WTC11 (cell line): ENCODE measurements around the gene REEP3. TPM values are rescaled to one million over a fixed set of nuclear protein-coding genes. Genes with fewer than 3 reads are reported as not detected.

Source experiments
- ATAC-seq: fragments of 200-7000 bp; cut with Tn5 transposase; 2 replicates; pipeline ENCODE4 v1.10.0; 2021; ENCODE audit warnings: mild to moderate bottlenecking, moderate library complexity
- CTCF ChIA-PET: fragments of 300-600 bp; sonication (Branson Sonifier 250); formaldehyde crosslinking; loops from one replicate; lab custom pipeline; 2021; ENCODE audit warnings: antibody characterized with exemption; lab: Charles Lee
- POLR2A ChIA-PET: fragments of 350-600 bp; sonication (Branson Sonifier 250); formaldehyde crosslinking; loops from one replicate; lab custom pipeline; 2021; ENCODE audit warnings: antibody characterized with exemption; lab: Charles Lee
- DNase-seq: peaks from one replicate; pipeline ENCODE4 v3.0.0; 2021; ENCODE audit warnings: low spot score
- H3K27ac Mint-ChIP-seq: 2 replicates; pipeline ENCODE4 v1.8.0; 2021; ENCODE audit warnings: mixed read lengths
- H3K27me3 Mint-ChIP-seq: 2 replicates; pipeline ENCODE4 v1.8.0; 2021; ENCODE audit warnings: low read depth, mild to moderate bottlenecking, moderate library complexity, mixed read lengths
- H3K36me3 Mint-ChIP-seq: 2 replicates; pipeline ENCODE4 v1.8.0; 2021; ENCODE audit warnings: mixed read lengths
- H3K4me1 Mint-ChIP-seq: 2 replicates; pipeline ENCODE4 v1.8.0; 2022; ENCODE audit warnings: mixed read lengths
- H3K4me3 Mint-ChIP-seq: 2 replicates; pipeline ENCODE4 v1.8.0; 2021; ENCODE audit warnings: mild to moderate bottlenecking, moderate library complexity, mixed read lengths
- H3K9me3 Mint-ChIP-seq: 2 replicates; pipeline ENCODE4 v1.8.0; 2021; ENCODE audit warnings: mixed read lengths
- CTCF ChIP-seq: fragments of 200-600 bp; IDR thresholded peaks from 2 replicates; pipeline ENCODE4 v1.8.0; 2022; ENCODE audit warnings: antibody characterized with exemption
- ESRRA ChIP-seq: sonication (generic); formaldehyde crosslinking; IDR thresholded peaks from 2 replicates; pipeline ENCODE4 v1.8.1; 2022; ENCODE audit warnings: mild to moderate bottlenecking, missing genetic modification reagents, borderline replicate concordance
- HMGXB4 ChIP-seq: sonication (generic); formaldehyde crosslinking; IDR thresholded peaks from 2 replicates; pipeline ENCODE4 v1.8.1; 2023; ENCODE audit warnings: mild to moderate bottlenecking, moderate library complexity, missing genetic modification reagents
- JUN ChIP-seq: sonication (generic); formaldehyde crosslinking; IDR thresholded peaks from 2 replicates; pipeline ENCODE4 v1.8.0; 2023; ENCODE audit warnings: mild to moderate bottlenecking, missing genetic modification reagents
- NFATC4 ChIP-seq: fragments of 250-450 bp; sonication (Bioruptor Pico); IDR thresholded peaks from 2 replicates; pipeline ENCODE4 v1.9.0; 2021; ENCODE audit warnings: mild to moderate bottlenecking
- OVOL2 ChIP-seq: fragments of 250-450 bp; sonication (Bioruptor Pico); IDR thresholded peaks from 2 replicates; pipeline ENCODE4 v1.9.0; 2021; ENCODE audit warnings: mild to moderate bottlenecking, borderline replicate concordance
- PRRX2 ChIP-seq: fragments of 250-450 bp; sonication (Bioruptor Pico); IDR thresholded peaks from 2 replicates; pipeline ENCODE4 v1.8.0; 2021; ENCODE audit warnings: mild to moderate bottlenecking
- SOX15 ChIP-seq: fragments of 250-450 bp; sonication (Bioruptor Pico); IDR thresholded peaks from 2 replicates; pipeline ENCODE4 v1.9.0; 2021; ENCODE audit warnings: mild to moderate bottlenecking
- SP1 ChIP-seq: sonication (generic); formaldehyde crosslinking; conservative IDR thresholded peaks from 2 replicates; pipeline ENCODE4 v1.8.1; 2022; ENCODE audit warnings: missing genetic modification reagents
- ZNF121 ChIP-seq: sonication (generic); formaldehyde crosslinking; IDR thresholded peaks from 2 replicates; pipeline ENCODE4 v1.8.0; 2023; ENCODE audit warnings: missing genetic modification reagents
- ZNF219 ChIP-seq: sonication (generic); formaldehyde crosslinking; IDR thresholded peaks from 2 replicates; pipeline ENCODE4 v1.8.0; 2023; ENCODE audit warnings: missing genetic modification reagents, mild to moderate bottlenecking, borderline replicate concordance
- ZNF396 ChIP-seq: fragments of 250-450 bp; sonication (Bioruptor Pico); IDR thresholded peaks from 2 replicates; pipeline ENCODE4 v1.8.0; 2021; ENCODE audit warnings: mild to moderate bottlenecking, moderate library complexity, borderline replicate concordance
- total RNA-seq: library from RNA; stranded (reverse); gene quantifications from 3 replicates; pipeline ENCODE4 v1.2.3, GENCODE V29; 2021
- TF ChIP-seq, protein P1 (sequence below): sonication (generic); formaldehyde crosslinking; IDR thresholded peaks from 2 replicates; pipeline ENCODE4 v1.8.0; 2022; ENCODE audit warnings: mild to moderate bottlenecking, missing genetic modification reagents
- TF ChIP-seq, protein P2 (sequence below): fragments of 250-450 bp; sonication (Bioruptor Pico); IDR thresholded peaks from 2 replicates; pipeline ENCODE4 v1.8.0; 2021; ENCODE audit warnings: mild to moderate bottlenecking
- TF ChIP-seq, protein P3 (sequence below): sonication (generic); formaldehyde crosslinking; IDR thresholded peaks from 2 replicates; pipeline ENCODE4 v1.8.0; 2022; ENCODE audit warnings: mild to moderate bottlenecking, missing genetic modification reagents
- TF ChIP-seq, protein P4 (sequence below): sonication (generic); formaldehyde crosslinking; IDR thresholded peaks from 2 replicates; pipeline ENCODE4 v1.8.1; 2023; ENCODE audit warnings: mild to moderate bottlenecking, missing genetic modification reagents, borderline replicate concordance
- TF ChIP-seq, protein P5 (sequence below): sonication (generic); formaldehyde crosslinking; IDR thresholded peaks from 2 replicates; pipeline ENCODE4 v1.8.1; 2023; ENCODE audit warnings: mild to moderate bottlenecking, missing genetic modification reagents, moderate library complexity
- TF ChIP-seq, protein P6 (sequence below): sonication (generic); formaldehyde crosslinking; IDR thresholded peaks from 2 replicates; pipeline ENCODE4 v1.8.1; 2022; ENCODE audit warnings: low read depth, mild to moderate bottlenecking, moderate library complexity, missing genetic modification reagents, borderline replicate concordance

The REEP3 gene
- total RNA-seq, 1 experiment from 2014 or later: 18.5 TPM

DNA sequence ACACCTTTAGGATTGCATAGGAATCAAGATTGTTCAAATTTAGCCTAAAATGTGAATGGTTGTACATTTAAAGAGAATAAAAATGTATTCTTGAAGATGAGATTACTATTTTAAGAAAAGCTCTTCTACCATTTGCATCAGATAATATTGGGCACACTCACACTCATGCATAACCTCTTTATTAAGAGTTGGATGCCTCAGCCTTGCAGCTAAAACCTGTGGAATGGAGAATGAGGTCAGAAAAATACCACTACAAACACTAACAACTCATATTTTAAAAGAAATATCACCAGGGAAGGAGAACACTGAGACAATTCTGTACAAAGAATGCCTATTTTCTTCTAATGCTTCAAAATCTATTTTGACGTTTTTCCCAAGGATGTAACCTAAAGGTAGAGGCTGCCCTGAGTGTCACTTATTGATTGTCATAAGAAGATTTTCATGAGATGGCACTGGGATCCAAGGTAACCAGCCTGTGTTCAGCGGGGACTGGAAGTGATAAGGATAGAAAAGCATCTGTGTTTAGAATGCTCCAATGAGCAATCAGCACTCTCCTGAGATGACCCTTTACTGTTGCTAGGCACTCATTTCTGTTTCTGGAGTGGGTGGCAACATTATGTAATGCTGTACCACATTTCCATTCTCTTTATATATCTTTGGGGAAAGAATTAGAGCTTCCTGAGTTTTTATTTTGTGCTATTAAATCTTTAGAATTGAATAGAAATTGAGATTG lies 26.6 kb downstream of the REEP3 start (continued):
- TF ChIP-seq ESRRA: no peak
- TF ChIP-seq, protein P1, sequence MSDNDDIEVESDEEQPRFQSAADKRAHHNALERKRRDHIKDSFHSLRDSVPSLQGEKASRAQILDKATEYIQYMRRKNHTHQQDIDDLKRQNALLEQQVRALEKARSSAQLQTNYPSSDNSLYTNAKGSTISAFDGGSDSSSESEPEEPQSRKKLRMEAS: no peak
- TF ChIP-seq NFATC4 (CRISPR knock-in tag): no peak
- TF ChIP-seq ZNF219: no peak
- TF ChIP-seq, protein P2, sequence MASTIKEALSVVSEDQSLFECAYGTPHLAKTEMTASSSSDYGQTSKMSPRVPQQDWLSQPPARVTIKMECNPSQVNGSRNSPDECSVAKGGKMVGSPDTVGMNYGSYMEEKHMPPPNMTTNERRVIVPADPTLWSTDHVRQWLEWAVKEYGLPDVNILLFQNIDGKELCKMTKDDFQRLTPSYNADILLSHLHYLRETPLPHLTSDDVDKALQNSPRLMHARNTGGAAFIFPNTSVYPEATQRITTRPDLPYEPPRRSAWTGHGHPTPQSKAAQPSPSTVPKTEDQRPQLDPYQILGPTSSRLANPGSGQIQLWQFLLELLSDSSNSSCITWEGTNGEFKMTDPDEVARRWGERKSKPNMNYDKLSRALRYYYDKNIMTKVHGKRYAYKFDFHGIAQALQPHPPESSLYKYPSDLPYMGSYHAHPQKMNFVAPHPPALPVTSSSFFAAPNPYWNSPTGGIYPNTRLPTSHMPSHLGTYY: no peak
- TF ChIP-seq, protein P3, sequence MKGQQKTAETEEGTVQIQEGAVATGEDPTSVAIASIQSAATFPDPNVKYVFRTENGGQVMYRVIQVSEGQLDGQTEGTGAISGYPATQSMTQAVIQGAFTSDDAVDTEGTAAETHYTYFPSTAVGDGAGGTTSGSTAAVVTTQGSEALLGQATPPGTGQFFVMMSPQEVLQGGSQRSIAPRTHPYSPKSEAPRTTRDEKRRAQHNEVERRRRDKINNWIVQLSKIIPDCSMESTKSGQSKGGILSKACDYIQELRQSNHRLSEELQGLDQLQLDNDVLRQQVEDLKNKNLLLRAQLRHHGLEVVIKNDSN (CRISPR knock-in tag): no peak
- TF ChIP-seq CTCF: no peak

- CTCF ChIA-PET: no interaction called here
- H3K9me3 Mint-ChIP-seq: no peaks in the 10 kb centered on the region
- ATAC-seq (no peak), DNase-seq (no peak)
- TF ChIP-seq, protein P4, sequence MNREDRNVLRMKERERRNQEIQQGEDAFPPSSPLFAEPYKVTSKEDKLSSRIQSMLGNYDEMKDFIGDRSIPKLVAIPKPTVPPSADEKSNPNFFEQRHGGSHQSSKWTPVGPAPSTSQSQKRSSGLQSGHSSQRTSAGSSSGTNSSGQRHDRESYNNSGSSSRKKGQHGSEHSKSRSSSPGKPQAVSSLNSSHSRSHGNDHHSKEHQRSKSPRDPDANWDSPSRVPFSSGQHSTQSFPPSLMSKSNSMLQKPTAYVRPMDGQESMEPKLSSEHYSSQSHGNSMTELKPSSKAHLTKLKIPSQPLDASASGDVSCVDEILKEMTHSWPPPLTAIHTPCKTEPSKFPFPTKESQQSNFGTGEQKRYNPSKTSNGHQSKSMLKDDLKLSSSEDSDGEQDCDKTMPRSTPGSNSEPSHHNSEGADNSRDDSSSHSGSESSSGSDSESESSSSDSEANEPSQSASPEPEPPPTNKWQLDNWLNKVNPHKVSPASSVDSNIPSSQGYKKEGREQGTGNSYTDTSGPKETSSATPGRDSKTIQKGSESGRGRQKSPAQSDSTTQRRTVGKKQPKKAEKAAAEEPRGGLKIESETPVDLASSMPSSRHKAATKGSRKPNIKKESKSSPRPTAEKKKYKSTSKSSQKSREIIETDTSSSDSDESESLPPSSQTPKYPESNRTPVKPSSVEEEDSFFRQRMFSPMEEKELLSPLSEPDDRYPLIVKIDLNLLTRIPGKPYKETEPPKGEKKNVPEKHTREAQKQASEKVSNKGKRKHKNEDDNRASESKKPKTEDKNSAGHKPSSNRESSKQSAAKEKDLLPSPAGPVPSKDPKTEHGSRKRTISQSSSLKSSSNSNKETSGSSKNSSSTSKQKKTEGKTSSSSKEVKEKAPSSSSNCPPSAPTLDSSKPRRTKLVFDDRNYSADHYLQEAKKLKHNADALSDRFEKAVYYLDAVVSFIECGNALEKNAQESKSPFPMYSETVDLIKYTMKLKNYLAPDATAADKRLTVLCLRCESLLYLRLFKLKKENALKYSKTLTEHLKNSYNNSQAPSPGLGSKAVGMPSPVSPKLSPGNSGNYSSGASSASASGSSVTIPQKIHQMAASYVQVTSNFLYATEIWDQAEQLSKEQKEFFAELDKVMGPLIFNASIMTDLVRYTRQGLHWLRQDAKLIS (CRISPR knock-in tag): no peak
- TF ChIP-seq, protein P5, sequence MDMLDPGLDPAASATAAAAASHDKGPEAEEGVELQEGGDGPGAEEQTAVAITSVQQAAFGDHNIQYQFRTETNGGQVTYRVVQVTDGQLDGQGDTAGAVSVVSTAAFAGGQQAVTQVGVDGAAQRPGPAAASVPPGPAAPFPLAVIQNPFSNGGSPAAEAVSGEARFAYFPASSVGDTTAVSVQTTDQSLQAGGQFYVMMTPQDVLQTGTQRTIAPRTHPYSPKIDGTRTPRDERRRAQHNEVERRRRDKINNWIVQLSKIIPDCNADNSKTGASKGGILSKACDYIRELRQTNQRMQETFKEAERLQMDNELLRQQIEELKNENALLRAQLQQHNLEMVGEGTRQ: no peak
- TF ChIP-seq SOX15 (CRISPR knock-in tag) (no peak), OVOL2 (CRISPR knock-in tag) (no peak), ZNF396 (CRISPR knock-in tag) (no peak), PRRX2 (CRISPR knock-in tag) (no peak), HMGXB4 (CRISPR knock-in tag) (no peak), JUN (CRISPR knock-in tag) (no peak), SP1 (CRISPR knock-in tag) (no peak), ZNF121 (CRISPR knock-in tag) (no peak)
- TF ChIP-seq, protein P6, sequence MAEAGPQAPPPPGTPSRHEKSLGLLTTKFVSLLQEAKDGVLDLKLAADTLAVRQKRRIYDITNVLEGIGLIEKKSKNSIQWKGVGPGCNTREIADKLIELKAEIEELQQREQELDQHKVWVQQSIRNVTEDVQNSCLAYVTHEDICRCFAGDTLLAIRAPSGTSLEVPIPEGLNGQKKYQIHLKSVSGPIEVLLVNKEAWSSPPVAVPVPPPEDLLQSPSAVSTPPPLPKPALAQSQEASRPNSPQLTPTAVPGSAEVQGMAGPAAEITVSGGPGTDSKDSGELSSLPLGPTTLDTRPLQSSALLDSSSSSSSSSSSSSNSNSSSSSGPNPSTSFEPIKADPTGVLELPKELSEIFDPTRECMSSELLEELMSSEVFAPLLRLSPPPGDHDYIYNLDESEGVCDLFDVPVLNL (CRISPR knock-in tag): no peak
- TF ChIP-seq, protein P3 (CRISPR knock-in tag): no peak
- H3K27ac Mint-ChIP-seq: no peak overlapping the region
- peaks cover 6% of the 10 kb centered on the region; the same call in 1 of the 2 replicates for H3K36me3 Mint-ChIP-seq
- peaks cover 23% of the 10 kb centered on the region for H3K4me1 Mint-ChIP-seq
- H3K4me3 Mint-ChIP-seq: no peak overlapping the region
- POLR2A ChIA-PET: no interaction called here
- H3K27me3 Mint-ChIP-seq: no peaks in the 10 kb centered on the region
Measured at GRCh38 chr10:63548860-63549259, 27.7 kb downstream of the REEP3 start.
